ENCODE measurements around the gene ATF1.
"Not testable (repeated sequence)": the region's sequence is repeated elsewhere in the genome, so short reads cannot be mapped to it uniquely, and the experiment has no call there.

ATF1 gene

GRCh38 chr12:50855218-50855617 lies 91.3 kb downstream of the ATF1 start:
- DNase-seq (ENCODE audit: insufficient read length, low spot score); FAIRE-seq: not testable (repeated sequence)

- FAIRE-seq; DNase-seq (ENCODE audit: insufficient read length, low spot score): not testable (repeated sequence)
Observed at GRCh38 chr12:50855679-50856078, 91.8 kb downstream of the ATF1 start.

GRCh38 chr12:50859621-50860310 lies 95.9 kb downstream of the ATF1 start:
- DNase-seq (ENCODE audit: insufficient read length, low spot score), result no peak
- FAIRE-seq, result no peak

GRCh38 chr12:50862316-50862715 lies 98.4 kb downstream of the ATF1 start:
- no peak for FAIRE-seq
- DNase-seq (ENCODE audit: insufficient read length, low spot score), result peak; percentile 53

GRCh38 chr12:50865266-50865665 lies 101.4 kb downstream of the ATF1 start:
- no peak for FAIRE-seq
- DNase-seq (ENCODE audit: insufficient read length, low spot score), result no peak

- not testable (repeated sequence) for DNase-seq (ENCODE audit: insufficient read length, low spot score); FAIRE-seq
Observed at GRCh38 chr12:50868881-50869280, 105.0 kb downstream of the ATF1 start.

Measured in HTR-8/SVneo (cell line).